Astrocyte of the spinal cord (primary cell): ENCODE results near the gene RSPO4.

ENCODE experiments used
- DNase-seq: peaks from one replicate; pipeline ENCODE4 v3.0.0; 2011; ENCODE audit warnings: low read depth, low spot score
- H3K4me3 ChIP-seq: 2 replicates; pipeline ENCODE4 v1.5.1; 2011; ENCODE audit warnings: low read depth, mild to moderate bottlenecking, low read length, moderate library complexity
- CTCF ChIP-seq: IDR thresholded peaks from 2 replicates; pipeline ENCODE4 v1.5.1; 2012; ENCODE audit warnings: low read depth, mild to moderate bottlenecking, low read length, inconsistent platforms
- in situ Hi-C: cut with HindIII; loops from 2 replicates; pipeline ENCODE4 v1.10.0; 2017; ENCODE audit warnings: low sequenced_read_pairs

Gene RSPO4

DNA sequence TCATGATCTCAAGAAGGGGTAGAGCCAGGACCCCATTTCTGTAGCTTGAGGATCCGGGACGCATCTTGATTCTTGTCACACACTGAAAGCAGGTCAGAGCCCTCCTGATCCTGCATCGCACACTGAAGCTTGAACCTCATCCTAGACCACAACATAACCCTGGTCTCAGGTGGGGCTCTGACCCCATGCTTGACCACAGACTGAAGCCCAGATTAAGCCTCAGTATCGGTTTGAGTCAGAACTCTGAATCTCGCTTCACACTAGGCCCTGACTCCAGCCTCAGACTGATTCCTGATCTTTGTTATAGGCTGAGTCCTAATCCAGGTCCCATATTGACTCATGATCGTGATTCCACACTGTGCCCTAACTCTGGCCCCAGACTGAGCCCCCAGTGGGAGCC is 8.5 kb upstream of the RSPO4 start:
- no peak for DNase-seq
- no peak for TF ChIP-seq CTCF
- in situ Hi-C loops: no loop called here
- no peak overlapping the region for H3K4me3 ChIP-seq

- in situ Hi-C loops: no loop called here
- no peak for TF ChIP-seq CTCF
Observed at GRCh38 chr20:1005452-1006027, 3.4 kb upstream of the RSPO4 start.

GRCh38 chr20:1003920-1004697 is 2.0 kb upstream of the RSPO4 start:
- no peak for TF ChIP-seq CTCF
- no peak overlapping the region for H3K4me3 ChIP-seq
- no peak for DNase-seq
- in situ Hi-C loops: no loop called here

More at GRCh38 chr20:1005452-1006027, 3.4 kb upstream of the RSPO4 start:
- no peak for DNase-seq
- H3K4me3 ChIP-seq: no peak overlapping the region

DNA sequence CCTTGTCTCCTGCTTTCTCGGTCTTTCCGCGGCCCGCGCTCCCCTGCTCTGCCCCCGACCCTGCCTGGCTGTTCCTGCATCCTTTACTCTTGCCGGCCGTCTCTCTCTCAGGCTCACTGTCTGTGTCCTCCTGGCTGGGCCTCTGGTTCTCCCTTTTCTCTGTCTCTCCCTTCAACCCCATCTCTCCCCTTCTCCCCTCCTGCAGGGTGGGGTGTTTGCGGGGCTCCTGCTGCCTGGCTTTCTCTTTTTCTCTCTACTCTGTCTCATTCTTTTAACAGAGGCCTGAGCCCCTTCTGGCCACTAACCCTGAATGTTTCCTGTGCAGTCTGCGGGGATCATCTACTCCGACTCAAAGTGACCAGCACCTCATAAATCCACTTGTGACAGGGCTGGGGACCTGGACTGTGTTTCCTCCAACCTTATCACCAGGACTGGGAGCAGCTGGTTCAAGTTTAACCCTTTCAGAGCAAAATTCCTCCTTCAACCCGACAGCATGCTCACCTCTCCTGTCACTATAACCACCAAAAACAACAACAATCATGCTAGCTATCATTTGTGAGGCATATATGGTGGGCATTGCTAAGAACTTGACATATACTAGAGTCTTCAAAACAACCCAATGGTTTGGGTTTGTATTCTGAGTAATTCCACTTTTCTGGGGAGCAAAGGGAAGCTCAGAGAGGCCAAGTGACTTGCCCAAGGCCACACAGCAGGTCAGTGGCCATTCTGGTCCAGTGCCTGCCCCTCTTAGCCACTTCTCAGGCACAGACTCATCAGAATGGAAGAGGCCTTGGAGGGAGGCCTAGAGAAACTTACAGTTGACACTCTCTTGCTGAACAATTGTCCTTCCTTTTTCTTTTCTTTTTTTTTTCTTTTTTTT is 811 bp upstream of the RSPO4 start:
- no peak for DNase-seq
- TF ChIP-seq CTCF: no peak
- in situ Hi-C loops: no loop called here
- H3K4me3 ChIP-seq: no peak overlapping the region

DNA sequence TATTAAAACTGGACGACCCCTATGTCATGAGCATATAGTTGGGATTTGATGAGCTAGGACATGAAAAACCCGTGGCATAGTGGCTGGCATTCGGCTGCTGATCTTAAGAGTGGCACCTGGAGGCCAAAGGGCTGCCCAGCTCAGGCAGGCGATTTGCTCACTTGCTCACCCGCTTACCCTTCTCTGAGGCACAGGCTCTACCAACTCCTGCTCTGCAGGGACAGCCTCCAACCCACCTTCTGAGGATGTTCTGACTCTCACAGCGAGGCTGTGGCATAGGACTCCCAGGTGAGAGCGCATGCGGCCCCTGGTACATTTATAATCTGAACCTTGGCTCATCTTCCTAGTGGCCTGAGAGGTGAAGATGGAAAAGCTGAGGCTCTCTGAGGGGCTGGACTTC is 995 bp downstream of the RSPO4 start:
- in situ Hi-C loops: no loop called here
- no peak for TF ChIP-seq CTCF
- no peak for DNase-seq
- H3K4me3 ChIP-seq: no peak overlapping the region

- no peak overlapping the region for H3K4me3 ChIP-seq
- DNase-seq: no peak
- no peak for TF ChIP-seq CTCF
- in situ Hi-C loops: no loop called here
Observed at GRCh38 chr20:998231-998830, 3.8 kb downstream of the RSPO4 start.
